H9 (cell line): ENCODE measurements around the gene ARHGAP22. TPM values are rescaled to one million over a fixed set of nuclear protein-coding genes. Genes with fewer than 3 reads are reported as not detected.

Experiments used
- DNase-seq: peaks from one replicate; pipeline ENCODE4 v3.0.0-alpha.2; 2017
- H2AFZ ChIP-seq: one replicate; pipeline ENCODE4 v1.6.1; 2013; ENCODE audit warnings: mild to moderate bottlenecking, low read length, control low read depth, moderate library complexity
- H2AK5ac ChIP-seq: 2 replicates; pipeline ENCODE4 v1.6.1; 2013; ENCODE audit warnings: low read length, control low read depth, mixed read lengths; ENCODE audit not compliant: insufficient read length
- H2BK120ac ChIP-seq: one replicate; pipeline ENCODE4 v1.6.1; 2013; ENCODE audit warnings: low read depth, mild to moderate bottlenecking, low read length, control low read depth, inconsistent platforms; ENCODE audit not compliant: poor library complexity, severe bottlenecking
- H2BK12ac ChIP-seq: 2 replicates; pipeline ENCODE4 v1.6.1; 2013; ENCODE audit warnings: low read length, control low read depth, mixed read lengths, low read depth; ENCODE audit not compliant: insufficient read length
- H2BK15ac ChIP-seq: 2 replicates; pipeline ENCODE4 v1.6.1; 2013; ENCODE audit warnings: low read depth, low read length, control low read depth
- H2BK20ac ChIP-seq: one replicate; pipeline ENCODE4 v1.6.1; 2013; ENCODE audit warnings: low read depth, mild to moderate bottlenecking, low read length, control low read depth, inconsistent platforms; ENCODE audit not compliant: poor library complexity, severe bottlenecking
- H2BK5ac ChIP-seq: 2 replicates; pipeline ENCODE4 v1.6.1; 2013; ENCODE audit warnings: low read length, control low read depth, mixed read lengths; ENCODE audit not compliant: insufficient read length
- H3K14ac ChIP-seq: 2 replicates; pipeline ENCODE4 v1.6.1; 2013; ENCODE audit warnings: low read length, control low read depth; ENCODE audit not compliant: insufficient read depth
- H3K18ac ChIP-seq: 2 replicates; pipeline ENCODE4 v1.6.1; 2013; ENCODE audit warnings: low read depth, mild to moderate bottlenecking, mixed read lengths, low read length, control low read depth; ENCODE audit not compliant: insufficient read length
- H3K23ac ChIP-seq: 2 replicates; pipeline ENCODE4 v1.6.1; 2013; ENCODE audit warnings: low read length, control low read depth, mixed read lengths, low read depth; ENCODE audit not compliant: insufficient read length
- H3K23me2 ChIP-seq: 2 replicates; pipeline ENCODE4 v1.6.1; 2013; ENCODE audit warnings: low read depth, mild to moderate bottlenecking, mixed read lengths, low read length, control low read depth; ENCODE audit not compliant: insufficient read length, poor library complexity, severe bottlenecking
- H3K27ac ChIP-seq: 2 replicates; pipeline ENCODE4 v1.5.1; 2013; ENCODE audit warnings: low read length, control low read depth, mixed read lengths, low read depth; ENCODE audit not compliant: insufficient read length
- H3K27me3 ChIP-seq: 2 replicates; pipeline ENCODE4 v1.6.1; 2013; ENCODE audit warnings: low read length, control low read depth, inconsistent platforms; ENCODE audit not compliant: insufficient read depth
- H3K4ac ChIP-seq: 2 replicates; pipeline ENCODE4 v1.6.1; 2013; ENCODE audit warnings: low read depth, mild to moderate bottlenecking, control low read depth, inconsistent platforms, low read length, moderate library complexity
- H3K4me1 ChIP-seq: 2 replicates; pipeline ENCODE4 v1.6.1; 2013; ENCODE audit warnings: low read length, control low read depth, inconsistent platforms; ENCODE audit not compliant: insufficient read depth
- H3K4me2 ChIP-seq: 2 replicates; pipeline ENCODE4 v1.6.1; 2013; ENCODE audit warnings: low read length, control low read depth, mixed read lengths; ENCODE audit not compliant: insufficient read length, insufficient read depth
- H3K56ac ChIP-seq: 2 replicates; pipeline ENCODE4 v1.6.1; 2013; ENCODE audit warnings: low read depth, mild to moderate bottlenecking, mixed read lengths, low read length, control low read depth; ENCODE audit not compliant: insufficient read length
- H3K79me1 ChIP-seq: 2 replicates; pipeline ENCODE4 v1.6.1; 2013; ENCODE audit warnings: low read depth, mild to moderate bottlenecking, moderate library complexity, low read length, control low read depth, inconsistent platforms; ENCODE audit not compliant: insufficient read depth, poor library complexity, severe bottlenecking
- H3K79me2 ChIP-seq: 2 replicates; pipeline ENCODE4 v1.6.1; 2013; ENCODE audit warnings: low read length, control low read depth, inconsistent platforms; ENCODE audit not compliant: insufficient read depth
- H3K9ac ChIP-seq: 2 replicates; pipeline ENCODE4 v1.6.1; 2013; ENCODE audit warnings: low read length, control low read depth, mixed read lengths; ENCODE audit not compliant: insufficient read length; ENCODE audit errors: extremely low read depth
- H3K9me3 ChIP-seq: one replicate; pipeline ENCODE4 v1.6.1; 2013; ENCODE audit warnings: low read depth, low read length, inconsistent platforms; ENCODE audit not compliant: control insufficient read depth
- H3T11ph ChIP-seq: one replicate; pipeline ENCODE4 v1.6.1; 2013; ENCODE audit warnings: mild to moderate bottlenecking, low read length, control low read depth, inconsistent platforms
- H4K20me1 ChIP-seq: one replicate; pipeline ENCODE4 v1.6.1; 2013; ENCODE audit not compliant: control insufficient read depth, insufficient read length, insufficient read depth
- H4K5ac ChIP-seq: 2 replicates; pipeline ENCODE4 v1.6.1; 2013; ENCODE audit warnings: low read depth, mild to moderate bottlenecking, mixed read lengths, low read length, control low read depth; ENCODE audit not compliant: insufficient read length
- H4K8ac ChIP-seq: replicated peaks from 2 replicates; pipeline ENCODE4 v1.6.1; 2013; ENCODE audit warnings: low read length, control low read depth, mixed read lengths, low read depth; ENCODE audit not compliant: insufficient read length
- H4K91ac ChIP-seq: 2 replicates; pipeline ENCODE4 v1.6.1; 2013; ENCODE audit warnings: low read depth, mild to moderate bottlenecking, moderate library complexity, mixed read lengths, low read length, control low read depth; ENCODE audit not compliant: insufficient read length
- H3K27ac Mint-ChIP-seq, 3 experiments: 2 replicates in 2 of 3; 3 replicates in 1 of 3; pipeline ENCODE4 v1.8.0; 2020 to 2021; ENCODE audit warnings: mixed read lengths in 3 of 3, mild to moderate bottlenecking in 1 of 3, moderate library complexity in 1 of 3
- H3K27me3 Mint-ChIP-seq: 2 replicates; pipeline ENCODE4 v1.8.0; 2021; ENCODE audit warnings: low read depth, mild to moderate bottlenecking, moderate library complexity, mixed read lengths
- H3K36me3 Mint-ChIP-seq, 3 experiments: 2 replicates in 2 of 3; 3 replicates in 1 of 3; pipeline ENCODE4 v1.8.0; 2020 to 2021; ENCODE audit warnings: low read depth in 3 of 3, mixed read lengths in 3 of 3; ENCODE audit not compliant: insufficient read depth in 1 of 3
- H3K4me1 Mint-ChIP-seq, 2 experiments: 2 replicates each; pipeline ENCODE4 v1.8.0; 2020; ENCODE audit warnings: mixed read lengths in 2 of 2
- H3K4me3 Mint-ChIP-seq, 2 experiments: 2 replicates in 1 of 2; 3 replicates in 1 of 2; pipeline ENCODE4 v1.8.0; 2020 to 2021; ENCODE audit warnings: mild to moderate bottlenecking in 2 of 2, mixed read lengths in 2 of 2, moderate library complexity in 1 of 2
- H3K9me3 Mint-ChIP-seq, 2 experiments: 2 replicates in 1 of 2; 3 replicates in 1 of 2; pipeline ENCODE4 v1.8.0; 2020; ENCODE audit warnings: mild to moderate bottlenecking in 2 of 2, mixed read lengths in 2 of 2, moderate library complexity in 1 of 2
- WGBS: extraction: QIAGEN DNeasy Blood & Tissue Kit; methylation state at CpG from one replicate; pipeline ENCODE4 v1.1.7; 2013; ENCODE audit warnings: missing lambda C conversion rate, low lambda C conversion rate, mixed read lengths; ENCODE audit not compliant: insufficient read length; ENCODE audit errors: extremely low coverage; 5-methylcytosine and 5-hydroxymethylcytosine counted together
- total RNA-seq: library from RNA; stranded (reverse); gene quantifications from 2 replicates; pipeline ENCODE4 v1.2.1, GENCODE V29; 2021
- TF ChIP-seq, protein P1 (sequence below): fragments of 200-600 bp; sonication (generic); conservative IDR thresholded peaks from 3 replicates; pipeline ENCODE4 v1.8.0; 2021; ENCODE audit warnings: antibody characterized with exemption, mild to moderate bottlenecking

ARHGAP22 gene
- total RNA-seq, 1 experiment from 2014 or later = 7.4 TPM

DNA sequence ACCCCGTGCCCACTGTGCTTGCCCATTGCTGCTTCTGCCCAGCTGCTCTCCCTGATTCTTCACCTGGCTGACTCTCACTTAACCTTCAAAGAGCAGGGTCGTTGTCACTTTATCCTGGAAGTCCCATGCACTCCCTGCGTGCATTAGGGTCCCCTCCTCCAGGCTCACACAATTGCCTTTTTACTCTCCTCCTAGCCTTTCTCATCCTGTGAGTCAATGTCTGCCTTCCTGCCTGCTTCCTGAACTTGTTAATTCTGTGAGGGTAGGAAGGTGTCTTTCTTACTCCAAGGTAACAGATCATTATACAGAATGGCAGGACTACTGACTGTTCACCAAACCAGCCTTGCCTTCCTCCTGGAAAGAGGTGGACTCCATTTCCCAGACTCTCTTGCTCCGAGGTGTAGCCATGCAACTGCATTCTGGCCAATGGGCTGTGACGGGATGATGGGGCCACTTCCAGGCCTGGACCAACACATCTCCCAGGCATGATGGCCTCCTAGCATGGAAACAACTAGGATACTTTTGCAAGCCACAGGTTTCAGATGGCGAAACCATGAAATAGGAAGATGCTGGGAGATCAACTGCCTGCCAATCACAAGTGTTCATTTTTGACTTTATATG, 54.7 kb downstream of the ARHGAP22 start:
- Mint-ChIP-seq H3K4me3 (no peak overlapping the region; a peak in 1 of 5 replicates), H3K27me3 (peaks cover 2% of the 10 kb centered on the region; the same call in 1 of the 2 replicates), H3K9me3 (peaks cover 0 to 5% of the 10 kb centered on the region in 2 experiments; a peak in 1 of 5 replicates), H3K27ac (no peak overlapping the region), H3K36me3 (no peaks in the 10 kb centered on the region; a peak in 1 of 7 replicates), H3K4me1 (peaks cover 2 to 16% of the 10 kb centered on the region in 2 experiments)
- H3K79me2 ChIP-seq = no peaks in the 10 kb centered on the region
- no peaks in the 10 kb centered on the region for H3K27me3 ChIP-seq
- H2BK15ac ChIP-seq = no peak overlapping the region
- no peaks in the 10 kb centered on the region for H3K79me1 ChIP-seq
- H3K18ac ChIP-seq = no peak overlapping the region
- DNase-seq = no peak
- H2AK5ac ChIP-seq = no peak overlapping the region
- no peak overlapping the region for H3K4ac ChIP-seq
- no peak overlapping the region for H3K23ac ChIP-seq
- H2BK12ac ChIP-seq = no peak overlapping the region
- no peak overlapping the region for H3K27ac ChIP-seq
- no peak overlapping the region for H4K8ac ChIP-seq
- H3K9me3 ChIP-seq = no peaks in the 10 kb centered on the region
- H2BK5ac ChIP-seq = no peak overlapping the region
- no peaks in the 10 kb centered on the region for H3K4me1 ChIP-seq
- H3K56ac ChIP-seq = no peak overlapping the region
- no peak overlapping the region for H2AFZ ChIP-seq
- no peak overlapping the region for H3T11ph ChIP-seq
- no peak overlapping the region for H3K14ac ChIP-seq
- TF ChIP-seq, protein P1, sequence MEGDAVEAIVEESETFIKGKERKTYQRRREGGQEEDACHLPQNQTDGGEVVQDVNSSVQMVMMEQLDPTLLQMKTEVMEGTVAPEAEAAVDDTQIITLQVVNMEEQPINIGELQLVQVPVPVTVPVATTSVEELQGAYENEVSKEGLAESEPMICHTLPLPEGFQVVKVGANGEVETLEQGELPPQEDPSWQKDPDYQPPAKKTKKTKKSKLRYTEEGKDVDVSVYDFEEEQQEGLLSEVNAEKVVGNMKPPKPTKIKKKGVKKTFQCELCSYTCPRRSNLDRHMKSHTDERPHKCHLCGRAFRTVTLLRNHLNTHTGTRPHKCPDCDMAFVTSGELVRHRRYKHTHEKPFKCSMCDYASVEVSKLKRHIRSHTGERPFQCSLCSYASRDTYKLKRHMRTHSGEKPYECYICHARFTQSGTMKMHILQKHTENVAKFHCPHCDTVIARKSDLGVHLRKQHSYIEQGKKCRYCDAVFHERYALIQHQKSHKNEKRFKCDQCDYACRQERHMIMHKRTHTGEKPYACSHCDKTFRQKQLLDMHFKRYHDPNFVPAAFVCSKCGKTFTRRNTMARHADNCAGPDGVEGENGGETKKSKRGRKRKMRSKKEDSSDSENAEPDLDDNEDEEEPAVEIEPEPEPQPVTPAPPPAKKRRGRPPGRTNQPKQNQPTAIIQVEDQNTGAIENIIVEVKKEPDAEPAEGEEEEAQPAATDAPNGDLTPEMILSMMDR = no peak
- H4K5ac ChIP-seq = no peak overlapping the region
- H4K20me1 ChIP-seq = no peaks in the 10 kb centered on the region
- no peak overlapping the region for H4K91ac ChIP-seq
- H3K4me2 ChIP-seq = no peak overlapping the region
- H3K23me2 ChIP-seq = no peaks in the 10 kb centered on the region
- H2BK120ac ChIP-seq = no peak overlapping the region
- no peak overlapping the region for H3K9ac ChIP-seq
- H2BK20ac ChIP-seq = no peak overlapping the region
- WGBS = no CpG with 5 or more reads among the region's 6 CpGs
